ENCODE data around the gene KBTBD4. TPM values are rescaled to one million over a fixed set of nuclear protein-coding genes. Genes with fewer than 3 reads are reported as not detected.

KBTBD4 gene
- total and polyA plus RNA-seq, 11 donors: 5.0 to 23.7 (median 15.0) TPM

DNA sequence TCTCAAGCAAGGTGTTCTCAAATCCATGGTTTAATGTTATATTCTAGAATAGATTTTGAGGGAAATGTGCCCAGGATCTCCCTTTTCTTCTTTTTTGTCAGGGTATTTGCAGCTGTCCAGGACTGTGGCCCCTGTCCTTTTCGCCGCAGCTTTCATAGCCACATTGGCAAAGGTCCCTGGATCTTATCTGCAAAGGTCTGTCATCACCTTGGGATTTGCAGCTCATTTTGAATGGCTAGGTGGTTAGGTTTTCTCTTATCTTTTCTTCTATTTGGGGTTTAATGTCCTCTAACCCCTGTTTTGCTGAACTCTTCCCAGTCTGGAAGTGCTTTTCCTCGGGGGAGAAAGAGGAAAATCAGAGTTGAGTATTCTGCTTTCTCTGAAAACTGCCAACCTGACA, 27.2 kb upstream of the KBTBD4 start:
- 32 to 44% (median 43%) methylated on average over 3 of the region's 3 CpGs for WGBS, 4 donors
- Histone ChIP-seq H3K9me3 (no peaks in the 10 kb centered on the region), H3K36me3 (peaks cover 0 to 12% (median 0%) of the 10 kb centered on the region in 9 donors), H3K27ac (no peak overlapping the region), H3K4me1 (peaks cover 0 to 31% (median 21%) of the 10 kb centered on the region in 12 donors), H3K27me3 (no peaks in the 10 kb centered on the region), H3K4me3 (no peak overlapping the region)
- ATAC-seq: no peak
- intact Hi-C loops (cut with DNase I): no loop called here
- no peak for DNase-seq
- TF ChIP-seq, protein P1, sequence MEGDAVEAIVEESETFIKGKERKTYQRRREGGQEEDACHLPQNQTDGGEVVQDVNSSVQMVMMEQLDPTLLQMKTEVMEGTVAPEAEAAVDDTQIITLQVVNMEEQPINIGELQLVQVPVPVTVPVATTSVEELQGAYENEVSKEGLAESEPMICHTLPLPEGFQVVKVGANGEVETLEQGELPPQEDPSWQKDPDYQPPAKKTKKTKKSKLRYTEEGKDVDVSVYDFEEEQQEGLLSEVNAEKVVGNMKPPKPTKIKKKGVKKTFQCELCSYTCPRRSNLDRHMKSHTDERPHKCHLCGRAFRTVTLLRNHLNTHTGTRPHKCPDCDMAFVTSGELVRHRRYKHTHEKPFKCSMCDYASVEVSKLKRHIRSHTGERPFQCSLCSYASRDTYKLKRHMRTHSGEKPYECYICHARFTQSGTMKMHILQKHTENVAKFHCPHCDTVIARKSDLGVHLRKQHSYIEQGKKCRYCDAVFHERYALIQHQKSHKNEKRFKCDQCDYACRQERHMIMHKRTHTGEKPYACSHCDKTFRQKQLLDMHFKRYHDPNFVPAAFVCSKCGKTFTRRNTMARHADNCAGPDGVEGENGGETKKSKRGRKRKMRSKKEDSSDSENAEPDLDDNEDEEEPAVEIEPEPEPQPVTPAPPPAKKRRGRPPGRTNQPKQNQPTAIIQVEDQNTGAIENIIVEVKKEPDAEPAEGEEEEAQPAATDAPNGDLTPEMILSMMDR (IDR thresholded peaks at IDR 0.05): no peak
- no peak for TF ChIP-seq POLR2A (IDR thresholded peaks at IDR 0.05)

DNA sequence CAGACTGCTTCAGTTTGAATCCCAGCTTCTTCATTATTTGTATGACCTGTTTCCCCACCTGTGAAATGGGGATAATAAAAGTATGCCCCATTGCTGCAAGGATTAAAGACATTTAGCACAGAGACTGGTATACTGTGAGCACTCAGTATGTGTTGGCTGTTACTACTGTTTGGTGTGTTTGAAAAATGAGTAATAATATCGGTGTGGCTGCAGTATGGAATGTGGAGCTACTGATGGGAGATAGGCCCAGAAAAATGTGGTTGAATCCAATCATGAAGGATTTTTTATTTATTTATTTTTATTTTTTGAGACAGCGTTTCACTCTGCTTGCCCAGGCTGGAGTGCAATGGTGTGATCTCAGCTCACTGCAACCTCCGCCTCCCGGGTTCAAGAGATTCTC, 24.5 kb upstream of the KBTBD4 start:
- H3K36me3 ChIP-seq: no peaks in the 10 kb centered on the region
- intact Hi-C loops (cut with DNase I): no loop called here
- H3K27me3 ChIP-seq: no peaks in the 10 kb centered on the region
- H3K27ac ChIP-seq: no peak overlapping the region
- H3K4me3 ChIP-seq: no peak overlapping the region
- 92 to 94% (median 93%) methylated on average over 4 of the region's 4 CpGs for WGBS, 4 donors
- no peaks in the 10 kb centered on the region for H3K9me3 ChIP-seq
- ATAC-seq (no peak), DNase-seq (no peak)
- peaks cover 0 to 28% (median 18%) of the 10 kb centered on the region in 12 donors for H3K4me1 ChIP-seq
- no peak for TF ChIP-seq POLR2A (IDR thresholded peaks at IDR 0.05)
- TF ChIP-seq, protein P1 (IDR thresholded peaks at IDR 0.05): no peak

DNA sequence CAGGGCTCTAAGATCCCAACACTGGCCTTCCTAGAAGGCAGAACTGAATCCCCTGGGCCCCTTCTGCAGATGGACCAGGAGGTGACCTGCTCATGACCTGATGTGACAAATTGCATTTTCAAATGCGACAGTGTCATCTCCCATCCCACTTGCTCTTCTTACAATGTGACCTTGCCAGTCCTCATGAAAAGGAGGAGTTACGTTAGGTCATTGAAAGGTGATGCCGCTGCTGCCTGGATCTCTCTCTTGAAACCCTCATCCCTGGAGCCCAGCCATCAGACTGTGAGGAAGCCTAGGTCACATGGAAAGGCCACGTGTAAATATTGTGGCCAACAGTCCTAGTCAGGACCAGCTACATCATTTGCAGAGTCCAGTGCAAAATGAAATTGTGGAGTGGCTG, 21.1 kb upstream of the KBTBD4 start:
- no peak for DNase-seq
- H3K27me3 ChIP-seq: peaks cover 0 to 5% (median 0%) of the 10 kb centered on the region in 9 donors
- no peaks in the 10 kb centered on the region for H3K36me3 ChIP-seq
- peaks cover 0 to 11% (median 0%) of the 10 kb centered on the region in 12 donors for H3K4me1 ChIP-seq
- 62 to 80% (median 77%) methylated on average over 4 of the region's 4 CpGs for WGBS, 4 donors
- intact Hi-C loops (cut with DNase I): no loop called here
- no peak for ATAC-seq
- H3K9me3 ChIP-seq: no peaks in the 10 kb centered on the region
- H3K27ac ChIP-seq: no peak overlapping the region
- TF ChIP-seq POLR2A (IDR thresholded peaks at IDR 0.05): no peak
- TF ChIP-seq, protein P1 (IDR thresholded peaks at IDR 0.05): no peak
- H3K4me3 ChIP-seq: no peak overlapping the region

DNA sequence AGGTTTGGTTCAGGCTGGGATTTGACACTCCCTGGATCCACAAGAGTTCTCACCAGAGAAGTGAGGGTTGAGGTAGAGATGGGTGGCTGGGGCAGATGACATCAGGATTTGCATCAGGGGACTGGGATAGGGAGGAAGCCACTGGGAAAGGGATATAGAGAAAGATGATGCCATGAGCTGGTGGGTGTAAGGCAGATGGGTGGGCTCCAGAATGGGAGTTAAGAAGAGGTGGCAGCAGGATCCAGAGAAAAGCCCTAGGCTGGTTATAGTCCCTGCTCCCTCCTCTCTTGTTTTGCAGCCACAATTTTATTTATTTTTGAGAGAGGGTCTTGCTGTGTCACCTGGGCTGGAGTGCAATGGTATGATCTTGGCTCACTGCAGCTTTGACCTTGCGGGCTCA, 17.2 kb upstream of the KBTBD4 start:
- WGBS, 4 donors: 90 to 100% (median 94%) methylated on average over 1 of the region's 1 CpG
- Histone ChIP-seq H3K4me1 (peaks cover 0 to 26% (median 6%) of the 10 kb centered on the region in 12 donors), H3K27me3 (peaks cover 0 to 34% (median 21%) of the 10 kb centered on the region in 9 donors), H3K27ac (no peak overlapping the region), H3K9me3 (no peaks in the 10 kb centered on the region), H3K36me3 (no peaks in the 10 kb centered on the region), H3K4me3 (no peak overlapping the region)
- intact Hi-C loops (cut with DNase I): no loop called here
- DNase-seq (no peak), ATAC-seq (no peak)
- no peak for TF ChIP-seq POLR2A (IDR thresholded peaks at IDR 0.05)
- TF ChIP-seq, protein P1 (IDR thresholded peaks at IDR 0.05): no peak

Data from heart left ventricle (tissue), 16 donors.